B cell (primary cell): ENCODE data around the gene OASL. TPM values are rescaled to one million over a fixed set of nuclear protein-coding genes. Genes with fewer than 3 reads are reported as not detected.

Source experiments
- ATAC-seq: fragments of 200-7000 bp; cut with Tn5 transposase; one replicate; pipeline ENCODE4 v1.10.0; 2021; ENCODE audit warnings: low read depth, mild to moderate bottlenecking, moderate number of reproducible peaks, moderate library complexity
- CTCF ChIA-PET: fragments of 350-600 bp; sonication (Branson Sonifier 250); formaldehyde crosslinking; loops from one replicate; lab custom pipeline; 2021; ENCODE audit warnings: antibody characterized with exemption, inconsistent platforms; lab: Charles Lee
- POLR2A ChIA-PET: fragments of 350-600 bp; sonication (Branson Sonifier 250); formaldehyde crosslinking; loops from one replicate; lab custom pipeline; 2021; ENCODE audit warnings: antibody characterized with exemption; lab: Charles Lee
- DNase-seq: peaks from one replicate; pipeline ENCODE4 v3.0.0; 2013
- H2AFZ ChIP-seq: 2 replicates; pipeline ENCODE4 v1.6.1; 2012; ENCODE audit warnings: mild to moderate bottlenecking, low read depth, low read length; ENCODE audit not compliant: insufficient read depth, poor library complexity, severe bottlenecking
- H3K27ac ChIP-seq, 2 donors: 1 replicate in 1 of 2; 2 replicates in 1 of 2; pipeline ENCODE4 v1.5.1; 2012 to 2013; ENCODE audit warnings: low read length in 2 of 2, mild to moderate bottlenecking in 2 of 2, moderate library complexity in 1 of 2
- H3K27me3 ChIP-seq, 4 experiments: fragments of 200-600 bp in 1 of 4; sonication (generic) in 1 of 4; replicated peaks in 1 of 4; 1 replicate in 2 of 4; 2 replicates in 2 of 4; pipeline versions ENCODE4 v1.6.1 to v1.7.0; 2013 to 2016; ENCODE audit warnings: low read length in 3 of 4, mild to moderate bottlenecking in 2 of 4, mixed read lengths in 1 of 4, moderate library complexity in 1 of 4; ENCODE audit not compliant: insufficient read depth in 4 of 4, control insufficient read depth in 3 of 4; ENCODE audit errors: control extremely low read depth in 1 of 4
- H3K36me3 ChIP-seq, 2 experiments: replicated peaks in 1 of 2; 1 replicate in 1 of 2; 2 replicates in 1 of 2; pipeline versions ENCODE4 v1.6.1 to v1.7.1; 2013; ENCODE audit warnings: low read length in 1 of 2; ENCODE audit not compliant: insufficient read depth in 2 of 2, control insufficient read depth in 1 of 2; ENCODE audit errors: control extremely low read depth in 1 of 2, extremely low read depth in 1 of 2
- H3K4me1 ChIP-seq, 2 donors: fragments of 200-600 bp in 1 of 2; sonication (generic) in 1 of 2; 1 replicate in 1 of 2; 2 replicates in 1 of 2; pipeline versions ENCODE4 v1.5.1 to v1.6.1; 2013 to 2017; ENCODE audit warnings: low read length in 2 of 2; ENCODE audit not compliant: control insufficient read depth in 2 of 2, insufficient read depth in 2 of 2
- H3K4me2 ChIP-seq: replicated peaks from 2 replicates; pipeline ENCODE3; 2012; ENCODE audit warnings: mild to moderate bottlenecking, low read depth, low read length; ENCODE audit not compliant: poor library complexity, severe bottlenecking
- H3K4me3 ChIP-seq, 5 experiments: fragments of 200-600 bp in 1 of 5; sonication (generic) in 1 of 5; 1 replicate in 3 of 5; 2 replicates in 2 of 5; pipeline versions ENCODE4 v1.5.1 to v1.7.0; 2011 to 2016; ENCODE audit warnings: low read length in 4 of 5, mild to moderate bottlenecking in 4 of 5, low read depth in 2 of 5, control low read depth in 1 of 5, moderate library complexity in 1 of 5; ENCODE audit not compliant: insufficient read depth in 1 of 5; ENCODE audit errors: control extremely low read depth in 1 of 5, extremely low read depth in 1 of 5
- H3K79me2 ChIP-seq: fragments of 200-600 bp; sonication (generic); one replicate; pipeline ENCODE4 v1.6.0; 2016; ENCODE audit warnings: low read length; ENCODE audit not compliant: control insufficient read depth, insufficient read depth
- H3K9ac ChIP-seq: fragments of 200-600 bp; sonication (generic); 2 replicates; pipeline ENCODE4 v1.6.1; 2017; ENCODE audit warnings: mild to moderate bottlenecking, low read length, moderate library complexity
- H3K9me3 ChIP-seq, 3 donors: one replicate each; pipeline versions ENCODE4 v1.6.1 to v1.7.1; 2013; ENCODE audit warnings: low read length in 2 of 3; ENCODE audit not compliant: control insufficient read depth in 2 of 3, insufficient read depth in 1 of 3; ENCODE audit errors: control extremely low read depth in 1 of 3
- H4K20me1 ChIP-seq: 2 replicates; pipeline ENCODE4 v1.6.0; 2012; ENCODE audit warnings: mild to moderate bottlenecking, low read length; ENCODE audit not compliant: insufficient read depth, control insufficient read depth, poor library complexity, severe bottlenecking
- H3K27ac Mint-ChIP-seq: one replicate; pipeline ENCODE4 v1.8.0; 2021; ENCODE audit warnings: mixed read lengths
- H3K27me3 Mint-ChIP-seq: one replicate; pipeline ENCODE4 v1.8.0; 2021; ENCODE audit warnings: mixed read lengths
- H3K4me1 Mint-ChIP-seq: one replicate; pipeline ENCODE4 v1.8.0; 2021; ENCODE audit warnings: mixed read lengths
- H3K4me3 Mint-ChIP-seq: one replicate; pipeline ENCODE4 v1.8.0; 2021; ENCODE audit warnings: mixed read lengths
- H3K9me3 Mint-ChIP-seq: one replicate; pipeline ENCODE4 v1.8.0; 2022; ENCODE audit warnings: mixed read lengths; ENCODE audit not compliant: insufficient read depth
- EZH2 ChIP-seq: IDR thresholded peaks from 2 replicates; pipeline ENCODE4 v1.6.1; 2012; ENCODE audit warnings: borderline replicate concordance, low read depth, mild to moderate bottlenecking, moderate library complexity, low read length; ENCODE audit not compliant: insufficient read depth, poor library complexity, severe bottlenecking
- WGBS: methylation state at CpG from one replicate; pipeline ENCODE4 v1.1.5; 2013; ENCODE audit warnings: missing lambda C conversion rate; ENCODE audit not compliant: insufficient coverage; 5-methylcytosine and 5-hydroxymethylcytosine counted together
- intact Hi-C: fragments of 100-400 bp; cut with micrococcal nuclease; formaldehyde crosslinking; loops from one replicate; pipeline ENCODE4 v1.10.0; 2022
- polyA plus RNA-seq: library from polyadenylated mRNA; depleted of rRNA; stranded (reverse); fragments of >200 nt; gene quantifications from 2 replicates; pipeline ENCODE4 v1.2.3, GENCODE V29; 2012
- total RNA-seq, 2 donors: library from RNA; stranded (reverse); fragments of 120-200 nt in 1 of 2; gene quantifications; 1 replicate in 1 of 2; 2 replicates in 1 of 2; pipeline versions ENCODE4 v1.2.3 to v1.2.4, GENCODE V29; 2013 to 2022
- TF ChIP-seq, protein P1 (sequence below): fragments of 200-600 bp; IDR thresholded peaks from one replicate; pipeline ENCODE4 v1.8.0; 2022; ENCODE audit warnings: antibody characterized with exemption, mild to moderate bottlenecking

The OASL gene
- total and polyA plus RNA-seq, 2 donors (not counting 1 experiment from before 2014, with no cell fraction given), result 0.18 to 1.1 TPM

DNA sequence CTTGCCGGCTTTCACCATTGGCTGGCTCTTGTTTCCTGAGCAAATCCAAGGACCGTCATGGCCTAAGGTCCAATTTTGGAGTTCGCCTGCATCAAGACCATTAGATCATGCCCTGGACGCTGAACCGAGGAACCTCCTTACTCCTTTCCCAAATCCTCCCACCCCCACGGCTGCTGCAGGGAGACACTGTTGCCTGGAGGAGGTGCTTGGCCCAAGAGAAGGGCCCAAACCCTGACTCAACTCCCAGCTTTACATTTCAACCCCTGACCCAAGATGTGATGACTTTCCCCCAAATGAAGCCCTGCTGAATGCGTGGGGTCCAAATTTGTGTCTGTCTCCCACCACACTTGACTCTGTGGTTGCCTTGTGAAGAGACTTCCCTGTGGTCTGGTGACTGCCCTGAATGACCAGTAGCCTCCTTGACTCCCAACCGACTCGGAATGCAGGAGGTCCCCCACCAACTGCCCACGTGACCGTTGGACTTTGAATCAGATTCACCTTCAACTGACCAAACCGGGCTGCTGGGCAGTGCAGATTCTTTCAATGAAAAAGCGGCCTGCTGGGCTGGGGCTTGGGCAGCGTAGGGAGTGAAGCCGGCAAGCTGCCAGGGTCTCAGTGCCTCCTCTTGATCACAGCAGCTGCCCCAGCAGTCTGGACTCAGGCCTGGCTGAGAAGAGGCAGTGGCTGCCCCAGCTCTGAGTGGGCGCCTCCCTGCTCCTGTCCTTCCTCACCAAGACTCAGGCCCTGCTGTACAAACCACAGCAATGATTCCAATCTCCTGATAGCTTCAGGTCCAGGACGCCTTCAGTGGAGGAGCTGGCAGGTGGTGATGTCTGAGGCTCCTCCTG, 46.7 kb upstream of the OASL start:
- no peaks in the 10 kb centered on the region for H3K27me3 ChIP-seq
- no peak for TF ChIP-seq EZH2
- TF ChIP-seq, protein P1, sequence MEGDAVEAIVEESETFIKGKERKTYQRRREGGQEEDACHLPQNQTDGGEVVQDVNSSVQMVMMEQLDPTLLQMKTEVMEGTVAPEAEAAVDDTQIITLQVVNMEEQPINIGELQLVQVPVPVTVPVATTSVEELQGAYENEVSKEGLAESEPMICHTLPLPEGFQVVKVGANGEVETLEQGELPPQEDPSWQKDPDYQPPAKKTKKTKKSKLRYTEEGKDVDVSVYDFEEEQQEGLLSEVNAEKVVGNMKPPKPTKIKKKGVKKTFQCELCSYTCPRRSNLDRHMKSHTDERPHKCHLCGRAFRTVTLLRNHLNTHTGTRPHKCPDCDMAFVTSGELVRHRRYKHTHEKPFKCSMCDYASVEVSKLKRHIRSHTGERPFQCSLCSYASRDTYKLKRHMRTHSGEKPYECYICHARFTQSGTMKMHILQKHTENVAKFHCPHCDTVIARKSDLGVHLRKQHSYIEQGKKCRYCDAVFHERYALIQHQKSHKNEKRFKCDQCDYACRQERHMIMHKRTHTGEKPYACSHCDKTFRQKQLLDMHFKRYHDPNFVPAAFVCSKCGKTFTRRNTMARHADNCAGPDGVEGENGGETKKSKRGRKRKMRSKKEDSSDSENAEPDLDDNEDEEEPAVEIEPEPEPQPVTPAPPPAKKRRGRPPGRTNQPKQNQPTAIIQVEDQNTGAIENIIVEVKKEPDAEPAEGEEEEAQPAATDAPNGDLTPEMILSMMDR, result no peak
- no peak for DNase-seq
- no peak overlapping the region for H3K27ac ChIP-seq
- H3K36me3 ChIP-seq, result no peaks in the 10 kb centered on the region
- H3K27ac Mint-ChIP-seq, result no peak overlapping the region
- H3K4me1 ChIP-seq, result no peaks in the 10 kb centered on the region
- no peak overlapping the region for H2AFZ ChIP-seq
- ATAC-seq, result no peak
- no peaks in the 10 kb centered on the region for H3K79me2 ChIP-seq
- H3K27me3 Mint-ChIP-seq, result no peaks in the 10 kb centered on the region
- POLR2A ChIA-PET, result no interaction called here
- no peak overlapping the region for H3K4me2 ChIP-seq
- CTCF ChIA-PET, result interaction anchor here (0.8 to 1.3 kb wide), 2 partner anchors 10 to 26 kb away, joined by 3 to 5 read pairs; no protein-coding TSS in a partner anchor
- intact Hi-C loops, result no loop called here
- H3K4me1 Mint-ChIP-seq, result peaks cover 5% of the 10 kb centered on the region
- no peak overlapping the region for H3K4me3 ChIP-seq
- H3K9me3 Mint-ChIP-seq, result no peaks in the 10 kb centered on the region
- 92% methylated on average over 16 of the region's 17 CpGs for WGBS
- no peak overlapping the region for H3K9ac ChIP-seq
- H3K9me3 ChIP-seq, result no peaks in the 10 kb centered on the region
- H3K4me3 Mint-ChIP-seq, result no peak overlapping the region
- H4K20me1 ChIP-seq, result no peaks in the 10 kb centered on the region

DNA sequence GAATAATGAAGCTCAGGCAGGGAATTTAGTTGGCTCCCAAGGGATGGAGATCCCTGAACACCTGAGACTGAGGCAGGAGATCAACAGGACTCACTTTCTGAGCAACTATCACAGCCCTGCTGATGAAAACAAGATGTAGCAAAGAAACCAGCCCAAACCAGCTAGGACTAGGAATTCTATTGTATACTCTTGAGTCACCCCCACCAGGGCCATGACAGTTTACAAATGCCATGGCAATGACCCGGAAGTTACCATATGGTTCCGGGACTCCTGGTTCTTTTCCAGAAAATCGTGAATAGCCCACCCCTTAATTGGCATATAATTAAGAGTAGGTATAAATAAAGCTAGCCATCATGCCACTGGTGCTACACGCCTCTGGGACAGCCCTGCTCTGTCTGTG, 46.0 kb upstream of the OASL start:
- Histone ChIP-seq H3K9me3 (no peaks in the 10 kb centered on the region), H3K9ac (no peak overlapping the region), H3K36me3 (no peaks in the 10 kb centered on the region), H3K4me2 (no peak overlapping the region), H3K79me2 (no peaks in the 10 kb centered on the region), H3K4me3 (no peak overlapping the region), H2AFZ (no peak overlapping the region), H4K20me1 (no peaks in the 10 kb centered on the region), H3K27me3 (no peaks in the 10 kb centered on the region), H3K27ac (no peak overlapping the region), H3K4me1 (no peaks in the 10 kb centered on the region)
- peaks cover 5% of the 10 kb centered on the region for H3K4me1 Mint-ChIP-seq
- ChIA-PET CTCF (interaction anchor here (1.3 kb wide), 1 partner anchor 11 kb away, joined by 5 read pairs; no protein-coding TSS in a partner anchor), POLR2A (no interaction called here)
- 100% methylated on average over 1 of the region's 4 CpGs for WGBS
- TF ChIP-seq EZH2, result no peak
- TF ChIP-seq, protein P1, result no peak
- ATAC-seq, result no peak
- intact Hi-C loops, result no loop called here
- no peaks in the 10 kb centered on the region for H3K9me3 Mint-ChIP-seq
- DNase-seq, result no peak
- no peaks in the 10 kb centered on the region for H3K27me3 Mint-ChIP-seq
- H3K27ac Mint-ChIP-seq, result no peak overlapping the region
- H3K4me3 Mint-ChIP-seq, result no peak overlapping the region
